Loucy (cell line): ENCODE data around the gene TRPT1.

Experiments used
- H2AFZ ChIP-seq: fragments of 200-600 bp; sonication (generic); 2 replicates; pipeline ENCODE4 v1.6.0; 2016; ENCODE audit warnings: antibody characterized with exemption, mild to moderate bottlenecking, low read length, moderate library complexity
- H3F3A ChIP-seq: fragments of 200-600 bp; 2 replicates; pipeline ENCODE4 v1.6.0; 2016; ENCODE audit warnings: antibody characterized with exemption, low read depth, mild to moderate bottlenecking
- H3K27me3 ChIP-seq: fragments of 200-600 bp; sonication (generic); 2 replicates; pipeline ENCODE4 v1.6.1; 2014; ENCODE audit warnings: low read length, mild to moderate bottlenecking; ENCODE audit not compliant: insufficient read depth, poor library complexity, severe bottlenecking
- H3K36me3 ChIP-seq: fragments of 200-600 bp; sonication (generic); 2 replicates; pipeline ENCODE4 v1.6.1; 2016; ENCODE audit warnings: low read length; ENCODE audit not compliant: insufficient read depth
- H3K4me1 ChIP-seq: fragments of 200-600 bp; sonication (generic); 2 replicates; pipeline ENCODE4 v1.5.1; 2014; ENCODE audit warnings: low read length, mild to moderate bottlenecking; ENCODE audit not compliant: insufficient read depth, poor library complexity, severe bottlenecking
- H3K4me2 ChIP-seq: fragments of 200-600 bp; sonication (generic); 2 replicates; pipeline ENCODE4 v1.6.0; 2014; ENCODE audit warnings: antibody characterized with exemption, low read length, low read depth, mild to moderate bottlenecking; ENCODE audit not compliant: poor library complexity, severe bottlenecking
- H3K4me3 ChIP-seq: fragments of 200-600 bp; sonication (generic); 2 replicates; pipeline ENCODE4 v1.5.1; 2014; ENCODE audit warnings: low read length, mild to moderate bottlenecking, mixed read lengths; ENCODE audit not compliant: poor library complexity, severe bottlenecking
- H3K79me2 ChIP-seq: fragments of 200-600 bp; sonication (generic); 2 replicates; pipeline ENCODE4 v1.6.1; 2014; ENCODE audit warnings: low read length; ENCODE audit not compliant: insufficient read depth
- H3K9ac ChIP-seq: fragments of 200-600 bp; sonication (generic); 2 replicates; pipeline ENCODE4 v1.6.0; 2014; ENCODE audit warnings: mild to moderate bottlenecking, low read depth, low read length, moderate library complexity; ENCODE audit not compliant: poor library complexity, severe bottlenecking
- H3K9me2 ChIP-seq: fragments of 200-600 bp; sonication (generic); replicated peaks from 2 replicates; pipeline ENCODE4 v1.6.1; 2016; ENCODE audit warnings: low read depth, low read length, mixed read lengths
- H3K9me3 ChIP-seq: fragments of 200-600 bp; sonication (generic); 2 replicates; pipeline ENCODE4 v1.6.1; 2014; ENCODE audit warnings: mild to moderate bottlenecking, antibody characterized with exemption, low read length, low read depth; ENCODE audit not compliant: insufficient read depth
- H4K20me1 ChIP-seq: fragments of 200-600 bp; sonication (generic); 2 replicates; pipeline ENCODE4 v1.6.0; 2014; ENCODE audit warnings: antibody characterized with exemption, low read length, mild to moderate bottlenecking; ENCODE audit not compliant: insufficient read depth, poor library complexity, severe bottlenecking
- EZH2phosphoT487 ChIP-seq: fragments of 200-600 bp; IDR thresholded peaks from 2 replicates; pipeline ENCODE4 v1.6.1; 2018; ENCODE audit warnings: antibody characterized with exemption, mild to moderate bottlenecking, moderate library complexity, borderline replicate concordance
- TF ChIP-seq, protein P1 (sequence below): fragments of 200-600 bp; sonication (generic); conservative IDR thresholded peaks from 2 replicates; pipeline ENCODE4 v1.5.1; 2014; ENCODE audit warnings: mild to moderate bottlenecking, antibody characterized with exemption, low read length

Gene TRPT1

GRCh38 chr11:64206457-64207255 is 19.3 kb downstream of the TRPT1 start, which contains the start of gene FERMT3:
TSS of gene FERMT3 (plus strand) at chr11:64206721. CDS start at chr11:64207365, 644 bp downstream.
- Histone ChIP-seq H3K36me3 (peaks cover 27% of the 10 kb centered on the region; the same call in 1 of the 2 replicates), H3K79me2 (peaks cover 38% of the 10 kb centered on the region), H3K9ac (peak within 1 kb of the TSS; percentile 99), H4K20me1 (peaks cover 25% of the 10 kb centered on the region), H3F3A (peaks cover 6% of the 10 kb centered on the region; the same call in 1 of the 2 replicates), H3K27me3 (no peaks in the 10 kb centered on the region), H3K4me2 (peak within 1 kb of the TSS; percentile 92), H2AFZ (peak within 1 kb of the TSS; percentile 53), H3K9me2 (no peaks in the 10 kb centered on the region), H3K4me1 (peaks cover 26% of the 10 kb centered on the region), H3K9me3 (no peaks in the 10 kb centered on the region), H3K4me3 (peak within 1 kb of the TSS; percentile 96)
- TF ChIP-seq EZH2phosphoT487: no peak
- TF ChIP-seq, protein P1, sequence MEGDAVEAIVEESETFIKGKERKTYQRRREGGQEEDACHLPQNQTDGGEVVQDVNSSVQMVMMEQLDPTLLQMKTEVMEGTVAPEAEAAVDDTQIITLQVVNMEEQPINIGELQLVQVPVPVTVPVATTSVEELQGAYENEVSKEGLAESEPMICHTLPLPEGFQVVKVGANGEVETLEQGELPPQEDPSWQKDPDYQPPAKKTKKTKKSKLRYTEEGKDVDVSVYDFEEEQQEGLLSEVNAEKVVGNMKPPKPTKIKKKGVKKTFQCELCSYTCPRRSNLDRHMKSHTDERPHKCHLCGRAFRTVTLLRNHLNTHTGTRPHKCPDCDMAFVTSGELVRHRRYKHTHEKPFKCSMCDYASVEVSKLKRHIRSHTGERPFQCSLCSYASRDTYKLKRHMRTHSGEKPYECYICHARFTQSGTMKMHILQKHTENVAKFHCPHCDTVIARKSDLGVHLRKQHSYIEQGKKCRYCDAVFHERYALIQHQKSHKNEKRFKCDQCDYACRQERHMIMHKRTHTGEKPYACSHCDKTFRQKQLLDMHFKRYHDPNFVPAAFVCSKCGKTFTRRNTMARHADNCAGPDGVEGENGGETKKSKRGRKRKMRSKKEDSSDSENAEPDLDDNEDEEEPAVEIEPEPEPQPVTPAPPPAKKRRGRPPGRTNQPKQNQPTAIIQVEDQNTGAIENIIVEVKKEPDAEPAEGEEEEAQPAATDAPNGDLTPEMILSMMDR: peak; percentile 23

DNA sequence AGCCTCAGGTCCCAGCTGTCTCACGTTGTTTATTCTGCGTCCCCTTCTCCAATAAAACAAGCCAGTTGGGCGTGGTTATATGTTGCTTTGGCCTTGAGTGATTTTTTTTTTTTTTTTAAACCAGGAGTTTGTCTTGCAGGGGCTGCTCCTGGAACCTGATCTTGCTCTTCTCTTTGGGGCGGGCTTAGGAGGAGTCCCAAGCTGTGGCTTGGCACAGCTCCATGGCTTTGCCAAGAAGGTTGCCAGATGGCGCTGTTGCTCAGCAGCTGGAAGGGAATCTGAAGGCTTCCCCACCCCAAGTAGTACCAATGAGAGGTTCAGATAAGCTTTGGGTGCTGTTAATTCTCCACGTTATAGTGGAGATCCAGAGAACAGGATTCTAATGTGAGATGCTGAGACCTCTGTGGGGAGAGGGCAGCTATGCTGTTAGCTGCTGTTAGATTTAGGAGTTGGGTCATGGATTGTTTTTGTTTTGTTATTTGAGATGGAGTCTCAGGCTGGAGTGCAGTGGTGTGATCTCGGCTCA is 21.5 kb downstream of the TRPT1 start:
- H3K36me3 ChIP-seq: peaks cover 46% of the 10 kb centered on the region; the same call in 1 of the 2 replicates

DNA sequence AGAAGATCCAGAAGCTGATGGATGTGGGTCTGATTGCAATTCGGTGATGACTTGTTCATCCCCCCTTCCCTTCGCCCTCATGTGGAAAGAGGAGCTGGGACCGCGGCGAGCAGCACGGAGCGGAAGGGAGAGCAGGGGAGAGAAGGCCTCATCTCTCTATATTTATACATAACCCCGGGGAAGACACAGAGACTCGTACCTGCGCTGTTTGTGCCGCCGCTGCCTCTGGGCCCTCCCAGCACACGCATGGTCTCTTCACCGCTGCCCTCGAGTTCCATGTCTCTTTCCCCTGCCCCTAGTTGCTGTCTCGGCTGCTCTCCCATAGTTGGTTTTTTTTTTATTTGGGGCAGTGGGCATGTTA is 21.9 kb downstream of the TRPT1 start:
- H4K20me1 ChIP-seq: peaks cover 20% of the 10 kb centered on the region
- H3F3A ChIP-seq: peaks cover 6% of the 10 kb centered on the region; the same call in 1 of the 2 replicates
- no peak overlapping the region for H2AFZ ChIP-seq
- peaks cover 46% of the 10 kb centered on the region; the same call in 1 of the 2 replicates for H3K36me3 ChIP-seq
- no peak overlapping the region for H3K4me3 ChIP-seq
- peaks cover 37% of the 10 kb centered on the region for H3K79me2 ChIP-seq
- H3K4me2 ChIP-seq: no peak overlapping the region
- H3K9me2 ChIP-seq: no peaks in the 10 kb centered on the region
- TF ChIP-seq, protein P1: no peak
- TF ChIP-seq EZH2phosphoT487: no peak
- H3K4me1 ChIP-seq: peaks cover 23% of the 10 kb centered on the region
- no peaks in the 10 kb centered on the region for H3K27me3 ChIP-seq
- no peaks in the 10 kb centered on the region for H3K9me3 ChIP-seq
- no peak overlapping the region for H3K9ac ChIP-seq

More for the DNA sequence above, 21.5 kb downstream of the TRPT1 start:
- Histone ChIP-seq H3K27me3 (no peaks in the 10 kb centered on the region), H3K9ac (no peak overlapping the region), H3K79me2 (peaks cover 41% of the 10 kb centered on the region), H3K4me3 (no peak overlapping the region), H4K20me1 (peaks cover 20% of the 10 kb centered on the region), H3F3A (peaks cover 6% of the 10 kb centered on the region; the same call in 1 of the 2 replicates), H2AFZ (no peak overlapping the region), H3K9me2 (no peaks in the 10 kb centered on the region), H3K9me3 (no peaks in the 10 kb centered on the region), H3K4me1 (peaks cover 26% of the 10 kb centered on the region), H3K4me2 (no peak overlapping the region)
- TF ChIP-seq, protein P1: peak; percentile 90
- TF ChIP-seq EZH2phosphoT487: no peak
